GM21576 (cell line): ENCODE data around the gene PASD1.
A peak's percentile ranks its signal among the peaks of the same experiment; 100 is the strongest.
"Not testable (repeated sequence)": the region's sequence is repeated elsewhere in the genome, so short reads cannot be mapped to it uniquely, and the experiment has no call there.

Experiments
- ATAC-seq: cut with Tn5 transposase; IDR thresholded peaks from one replicate; pipeline ENCODE4 v1.9.1; 2021; ENCODE audit warnings: mild to moderate bottlenecking, moderate library complexity; ENCODE audit not compliant: unreplicated experiment

Gene PASD1

GRCh38 chrX:151609222-151609621, 45.7 kb downstream of the PASD1 start:
- no peak for ATAC-seq

DNA sequence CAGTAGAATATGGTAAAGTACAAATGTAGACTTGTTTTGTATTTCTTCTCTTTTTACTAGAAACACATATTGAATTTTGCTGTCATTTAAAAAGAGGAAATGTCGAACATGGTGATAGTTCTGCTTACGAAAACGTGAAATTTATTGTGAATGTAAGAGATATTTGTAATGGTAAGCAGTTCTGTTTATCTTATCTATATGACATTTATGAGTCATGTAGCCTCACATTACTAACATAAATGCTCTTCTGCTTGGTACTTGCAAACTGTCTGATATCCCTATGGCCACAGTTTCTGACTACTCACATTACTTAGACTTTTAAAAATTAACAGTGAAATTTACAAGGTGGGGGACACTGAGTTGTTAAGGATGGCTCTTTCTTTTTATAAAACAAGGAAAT, 57.9 kb downstream of the PASD1 start:
- no peak for ATAC-seq

GRCh38 chrX:151624677-151625076, 61.2 kb downstream of the PASD1 start:
- no peak for ATAC-seq

DNA sequence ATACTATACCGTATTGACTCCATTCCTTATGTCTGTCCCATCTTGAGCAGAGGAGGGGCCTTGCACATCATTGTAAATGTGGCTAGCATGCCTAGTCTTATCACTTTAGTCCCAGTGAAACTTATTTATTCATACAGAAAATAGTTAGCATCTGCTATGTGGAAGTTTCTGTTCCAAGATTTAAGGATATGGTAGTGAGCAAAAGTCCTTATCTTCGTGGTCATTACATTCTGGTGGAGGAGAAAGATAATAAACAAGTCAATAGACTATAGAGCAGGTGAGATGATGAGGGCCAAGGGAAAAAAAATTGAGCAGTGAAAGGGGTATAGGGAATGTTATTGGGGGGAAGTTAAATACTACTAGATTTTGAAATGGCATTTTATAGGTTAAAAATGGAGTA, 68.3 kb downstream of the PASD1 start:
- ATAC-seq = no peak

- ATAC-seq = no peak
These were observed 69.7 kb downstream of the PASD1 start for GRCh38 chrX:151633157-151633556.

GRCh38 chrX:151634937-151635336, 71.5 kb downstream of the PASD1 start:
- ATAC-seq = no peak

DNA sequence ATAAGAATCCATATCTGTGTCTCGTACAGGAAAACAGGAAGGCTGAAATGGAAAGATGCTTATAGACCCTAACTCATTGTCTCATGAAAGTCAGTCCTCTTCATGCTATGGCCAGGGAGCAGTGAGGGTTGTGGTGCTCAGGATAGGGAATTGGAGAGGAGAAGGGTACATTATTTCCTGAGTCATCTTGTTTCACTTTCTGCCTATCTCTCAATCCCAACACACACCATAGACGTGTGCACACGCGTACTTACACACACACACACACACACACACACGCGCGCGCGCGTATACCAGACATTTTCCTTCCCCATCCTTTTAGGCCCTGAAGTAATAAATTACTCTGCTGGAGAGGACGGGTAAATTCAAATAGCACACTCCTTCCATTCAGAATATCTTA, 78.1 kb downstream of the PASD1 start:
- no peak for ATAC-seq

DNA sequence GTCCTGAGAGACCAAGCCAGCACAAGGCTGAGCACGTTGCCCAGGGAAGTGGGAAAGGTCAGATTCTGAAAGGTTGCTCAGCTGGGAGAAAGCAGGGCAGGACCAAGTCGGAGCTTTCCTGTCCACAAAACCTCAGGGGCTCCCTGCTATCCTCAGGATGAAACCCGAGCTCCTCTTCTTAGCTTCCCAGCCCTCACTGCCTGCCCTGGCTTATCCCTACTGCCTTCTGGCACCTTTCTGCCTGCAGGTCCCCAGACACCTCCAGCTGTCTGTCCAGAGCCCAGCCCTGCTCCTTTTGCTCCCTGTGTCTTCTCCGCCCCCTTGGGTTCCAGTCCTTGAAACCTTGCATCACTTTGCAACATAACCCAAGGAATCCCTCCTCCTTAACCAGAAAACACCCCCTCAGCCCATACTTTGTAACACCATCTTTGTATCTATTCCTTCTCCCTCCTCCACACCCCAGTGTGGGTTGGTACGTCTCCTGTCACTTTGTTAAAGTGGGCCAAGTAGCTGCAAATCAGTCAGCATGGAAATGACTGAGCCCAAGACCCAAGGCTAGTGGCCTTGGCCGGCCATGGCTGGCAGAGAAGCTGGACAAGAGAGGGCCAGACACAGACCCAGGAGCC, 111.8 kb downstream of the PASD1 start:
- ATAC-seq = no peak

DNA sequence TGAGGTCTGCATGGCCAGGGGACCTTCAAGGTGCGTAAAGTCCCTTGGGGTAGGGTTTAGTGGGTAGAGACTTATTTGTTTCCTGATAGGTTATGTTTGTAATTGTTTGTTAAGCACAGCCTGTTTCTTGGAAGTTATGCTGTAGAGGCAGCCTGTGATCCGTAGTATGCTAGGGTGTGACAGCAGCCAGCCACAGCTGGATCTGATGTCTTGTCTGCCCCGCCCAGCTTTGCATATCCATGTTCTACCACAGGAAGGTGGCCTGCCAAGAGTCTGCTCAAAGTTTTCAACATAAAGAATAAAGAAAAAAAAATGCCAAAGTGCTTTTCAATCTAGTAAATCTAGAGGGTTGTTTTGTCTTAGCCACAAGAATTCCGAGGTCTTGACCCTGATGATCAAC, 112.7 kb downstream of the PASD1 start:
- ATAC-seq = no peak

- ATAC-seq = no peak
These were observed 116.4 kb downstream of the PASD1 start for GRCh38 chrX:151679798-151680402.

- peak; percentile 89 for ATAC-seq
These were observed 117.3 kb downstream of the PASD1 start for GRCh38 chrX:151680805-151681204.

DNA sequence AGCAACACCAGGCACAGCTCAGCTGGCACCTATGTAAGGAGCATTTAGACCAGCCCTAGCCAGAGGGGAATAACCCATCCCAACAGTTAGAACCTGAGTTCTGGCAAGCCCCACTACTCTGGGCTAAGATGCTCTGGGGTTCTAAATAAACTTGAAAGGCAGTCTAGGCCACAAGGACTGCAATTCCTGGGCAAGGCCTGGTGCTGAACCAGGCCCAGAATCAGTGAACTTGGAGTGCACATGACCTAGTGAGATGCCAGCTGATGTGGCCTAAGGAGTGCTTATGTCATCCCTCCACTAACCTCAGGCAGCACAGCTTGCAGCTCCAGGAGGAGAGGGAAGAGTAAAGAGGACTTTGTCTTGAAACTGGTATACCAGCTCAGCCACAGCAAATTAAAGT, 124.2 kb downstream of the PASD1 start:
- ATAC-seq = no peak

DNA sequence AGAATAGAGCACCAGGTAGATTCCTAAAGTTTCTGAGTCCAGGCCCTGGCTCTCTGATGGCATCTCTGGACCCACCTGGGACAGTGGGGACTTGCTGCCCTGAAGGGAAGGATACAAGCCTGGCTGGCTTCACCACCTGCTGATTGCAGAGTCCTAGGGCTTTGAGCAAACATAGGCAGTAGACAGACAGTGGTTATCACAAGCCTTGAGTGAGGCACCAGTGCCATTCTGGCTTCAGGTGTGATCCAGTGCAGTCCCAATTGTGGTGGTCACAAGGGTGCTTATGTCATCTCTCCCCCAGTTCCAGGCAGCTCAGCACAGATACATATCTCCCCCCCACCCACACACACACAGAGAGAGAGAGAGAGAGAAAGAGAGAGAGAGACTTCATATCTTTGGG, 125.2 kb downstream of the PASD1 start:
- ATAC-seq = no peak

DNA sequence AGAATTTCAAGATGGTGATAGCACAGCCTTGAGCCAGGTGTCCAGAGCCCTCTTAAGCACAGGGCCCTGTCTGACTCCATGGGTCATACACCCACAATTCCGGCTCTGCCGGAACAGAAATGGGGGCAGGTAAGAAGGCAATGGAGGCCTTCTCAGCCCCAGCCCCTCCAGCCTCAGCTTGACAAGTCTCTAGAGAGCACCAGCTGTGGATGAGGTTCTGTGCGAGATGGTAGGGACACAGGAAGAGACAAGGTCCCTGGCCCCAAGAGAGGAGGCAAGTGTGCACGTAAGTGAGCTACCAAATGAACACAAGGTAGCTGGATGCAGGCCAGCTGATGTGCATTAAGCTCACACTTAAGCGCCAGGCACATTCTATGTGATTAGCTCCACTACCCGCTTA, 129.3 kb downstream of the PASD1 start:
- no peak for ATAC-seq

DNA sequence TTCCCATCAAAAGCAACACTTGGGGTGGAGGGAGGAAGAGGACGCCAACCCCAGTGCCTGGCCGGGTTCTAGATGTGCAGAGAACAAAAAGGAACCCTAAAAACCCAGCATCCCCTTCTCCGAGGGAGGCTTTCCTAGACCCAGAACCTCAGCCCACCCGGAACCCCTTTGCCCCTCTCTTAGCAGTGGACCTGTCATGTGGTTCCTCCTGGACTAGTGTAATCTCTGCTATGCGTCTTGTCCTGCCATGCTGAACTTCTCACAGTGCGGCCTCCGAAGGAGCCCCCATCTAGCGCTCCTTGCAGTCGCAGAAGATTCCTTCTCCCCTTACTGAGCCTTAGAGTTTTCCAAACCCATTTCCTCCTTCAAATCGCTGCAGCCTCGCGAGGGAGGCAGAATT, 130.6 kb downstream of the PASD1 start:
- no peak for ATAC-seq

GRCh38 chrX:151694661-151695582, 131.4 kb downstream of the PASD1 start, which contains the start of gene PRRG3:
PRRG3 (plus strand) TSS chrX:151695458; CDS start chrX:151698815, 3,357 bp downstream.
- ATAC-seq = no peak

- ATAC-seq = no peak
These were observed 132.3 kb downstream of the PASD1 start for GRCh38 chrX:151695583-151696340.

DNA sequence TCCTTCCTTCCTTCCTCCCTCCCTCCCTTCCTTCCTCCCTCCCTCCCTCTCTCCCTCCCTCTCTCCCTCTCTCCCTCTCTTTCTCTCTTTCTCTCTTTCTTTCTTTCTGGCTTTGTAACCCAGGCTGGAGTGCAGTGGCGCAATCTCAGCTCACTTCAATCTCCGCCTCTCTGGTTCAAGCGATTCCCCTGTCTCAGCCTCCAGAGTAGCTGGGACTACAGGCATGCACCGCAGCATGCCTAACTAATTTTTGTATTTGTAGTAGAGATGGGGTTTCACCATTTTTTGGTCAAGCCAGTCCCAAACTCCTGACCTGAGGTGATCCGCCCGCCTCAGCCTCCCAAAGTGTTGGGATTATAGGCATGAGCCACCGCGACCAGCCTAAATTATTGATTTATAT, 133.6 kb downstream of the PASD1 start:
- not testable (repeated sequence) for ATAC-seq

- ATAC-seq = no peak
These were observed 134.0 kb downstream of the PASD1 start for GRCh38 chrX:151697522-151697921.

DNA sequence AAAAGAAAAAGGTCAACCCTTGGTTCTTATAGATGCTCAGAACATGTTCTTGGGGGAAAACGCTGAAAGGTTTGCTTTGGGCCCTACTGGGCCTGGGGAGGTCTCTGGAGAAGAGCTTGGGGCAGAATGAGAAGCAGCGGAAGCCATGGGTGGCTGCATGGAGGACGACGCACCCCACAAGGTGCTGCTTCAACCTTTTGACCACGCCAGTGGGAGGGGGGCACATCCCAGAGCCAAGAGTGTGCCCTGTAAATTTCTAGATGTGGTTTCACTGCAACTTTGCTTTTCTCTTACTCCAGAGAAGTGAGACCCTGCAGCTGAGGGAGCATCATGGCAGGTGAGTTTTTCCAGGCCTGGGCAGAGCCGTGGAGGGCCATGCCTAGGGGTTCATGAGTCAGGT, 135.0 kb downstream of the PASD1 start:
- no peak for ATAC-seq

- no peak for ATAC-seq
These were observed 136.3 kb downstream of the PASD1 start for GRCh38 chrX:151699746-151700145.
